Hematopoietic multipotent progenitor cell treated with erythropoietin and hydrocortisone succinate and interleukin-3 and kit ligand, for 17 days (in vitro differentiated cells): ENCODE results near the gene SH3TC2.
A peak's percentile ranks its signal among the peaks of the same experiment; 100 is the strongest.

ENCODE experiments used
- DNase-seq: peaks from one replicate; pipeline ENCODE4 v3.0.0-alpha.2; 2015; ENCODE audit warnings: low spot score

SH3TC2 gene

DNA sequence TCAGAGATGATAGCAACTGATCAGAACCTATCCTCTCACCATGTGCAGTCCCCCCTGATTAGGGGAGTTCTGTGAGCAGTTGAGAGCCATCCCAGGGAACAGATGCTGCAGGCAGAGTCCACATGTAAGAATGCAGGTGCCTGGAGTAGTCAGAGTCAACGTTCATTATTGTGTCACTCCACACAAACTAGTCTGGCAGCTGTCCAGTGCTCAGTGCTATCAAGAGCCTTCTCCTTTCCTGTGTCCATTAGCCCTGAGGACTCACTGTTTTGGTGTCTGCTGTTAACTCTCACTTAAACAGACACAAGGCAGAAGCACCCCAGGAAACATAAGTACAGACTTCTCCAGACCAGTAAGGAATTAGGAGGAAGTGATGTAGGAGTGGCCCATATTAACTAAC lies 2.5 kb downstream of the SH3TC2 start:
- peak; percentile 68 for DNase-seq

DNA sequence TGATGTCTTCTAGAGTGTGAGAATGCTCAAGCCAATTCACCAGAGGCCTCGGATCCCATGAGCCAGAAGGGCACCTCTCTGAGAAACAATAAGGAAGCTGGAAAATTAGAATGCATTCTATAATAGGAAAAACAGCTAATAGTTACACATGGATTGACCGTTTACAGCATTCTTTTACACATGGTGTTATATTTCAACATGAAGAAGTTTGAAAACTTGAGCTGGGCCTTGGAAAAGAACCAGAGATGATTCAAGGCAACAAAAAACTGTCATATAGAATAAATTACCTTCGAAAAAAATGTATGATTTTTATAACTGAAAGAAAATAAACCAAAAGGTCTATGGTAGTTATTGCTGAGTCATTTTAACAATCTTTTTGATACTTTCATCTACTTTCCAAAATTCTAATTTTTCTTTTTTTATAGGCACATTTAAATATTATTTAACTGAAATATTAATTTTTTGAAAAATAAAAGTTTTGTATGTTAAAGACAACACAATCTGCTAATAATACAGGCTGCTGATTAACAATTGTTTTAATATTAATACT lies 6.2 kb downstream of the SH3TC2 start:
- no peak for DNase-seq

DNA sequence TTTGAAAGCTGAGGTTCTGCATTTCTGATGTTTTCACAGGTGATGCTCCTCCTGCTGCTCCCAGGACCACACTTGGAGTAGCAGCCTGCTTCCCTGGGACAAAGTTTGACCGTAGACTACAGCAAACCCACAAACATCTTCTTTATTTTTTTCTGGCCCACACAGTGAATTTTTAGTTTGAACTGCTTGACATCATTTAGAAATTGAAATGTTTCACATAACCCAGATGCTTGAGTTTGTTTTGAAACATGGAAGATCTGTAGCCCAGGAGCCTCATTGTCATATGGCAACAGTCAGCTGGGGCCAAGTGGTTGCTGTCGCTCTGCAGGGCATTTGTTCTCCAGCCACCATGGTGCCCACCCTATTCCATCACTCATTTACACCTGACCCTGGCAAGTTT lies 8.4 kb downstream of the SH3TC2 start:
- no peak for DNase-seq

DNA sequence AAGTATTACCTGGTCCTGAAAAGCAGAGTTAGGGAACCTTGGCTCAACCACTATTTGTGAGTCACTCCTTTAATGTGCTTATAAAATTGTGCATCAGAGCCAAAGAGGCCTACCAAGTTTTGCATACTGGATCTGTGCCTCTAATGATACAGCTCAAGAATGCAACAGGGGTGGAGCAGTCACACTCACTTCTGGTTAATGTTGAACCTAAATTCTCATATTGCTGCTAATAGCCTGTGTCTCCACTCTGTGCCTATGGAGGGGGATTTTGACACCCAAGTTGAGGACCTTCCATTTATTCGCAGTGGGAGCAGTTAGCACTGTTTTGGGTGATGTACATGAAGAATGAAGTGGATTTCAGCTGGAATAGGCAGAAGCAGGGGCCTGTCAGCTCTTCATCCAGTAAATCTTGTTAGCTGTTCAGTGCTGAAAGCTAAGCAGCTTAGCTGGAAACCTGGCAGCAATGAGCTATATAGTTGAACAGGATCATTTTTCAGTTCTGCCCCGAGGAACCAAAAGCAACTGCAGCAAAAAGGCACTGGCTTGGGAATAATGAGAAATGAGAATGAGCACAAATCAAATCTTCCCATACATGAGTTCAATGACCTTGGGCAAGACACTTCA lies 9.7 kb downstream of the SH3TC2 start:
- no peak for DNase-seq

DNA sequence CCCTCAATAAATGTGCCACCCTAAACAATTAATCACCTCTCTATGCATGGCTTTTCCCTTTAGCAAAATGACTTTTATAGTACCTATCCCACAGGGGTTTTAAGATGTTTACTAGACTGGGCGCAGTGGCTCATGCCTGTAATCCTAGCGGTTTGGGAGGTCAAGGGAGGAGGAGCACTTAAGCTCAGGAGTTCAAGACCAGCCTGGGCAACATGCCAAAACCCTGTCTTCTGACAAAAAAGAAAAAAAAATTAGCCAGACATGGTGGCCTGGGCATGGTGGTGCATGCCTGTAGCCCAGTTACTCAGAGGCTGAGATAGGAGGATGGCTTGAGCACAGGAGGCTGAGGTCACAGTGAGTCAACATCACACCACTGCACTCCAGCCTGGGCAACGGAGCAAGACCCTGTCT lies 13.5 kb downstream of the SH3TC2 start:
- DNase-seq = peak; percentile 23

DNA sequence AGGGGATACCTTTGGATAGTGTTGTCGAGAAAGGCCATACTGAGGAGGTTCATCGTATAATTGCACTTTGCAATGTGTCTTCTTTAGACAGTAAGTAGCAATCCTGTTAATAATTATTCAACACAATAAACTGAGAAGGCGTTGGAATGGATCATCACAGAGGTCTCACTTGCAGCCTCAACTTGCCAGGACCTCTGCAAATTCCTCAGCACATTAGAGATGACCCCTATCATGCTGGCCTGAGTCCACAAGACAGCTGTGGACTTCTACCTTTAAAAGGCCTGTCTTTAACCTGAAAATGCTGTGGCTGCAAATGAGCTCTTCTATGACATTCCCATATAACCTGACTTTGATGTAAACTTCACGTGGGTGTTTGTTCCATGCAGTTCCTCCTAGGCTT lies 14.1 kb downstream of the SH3TC2 start:
- no peak for DNase-seq

DNA sequence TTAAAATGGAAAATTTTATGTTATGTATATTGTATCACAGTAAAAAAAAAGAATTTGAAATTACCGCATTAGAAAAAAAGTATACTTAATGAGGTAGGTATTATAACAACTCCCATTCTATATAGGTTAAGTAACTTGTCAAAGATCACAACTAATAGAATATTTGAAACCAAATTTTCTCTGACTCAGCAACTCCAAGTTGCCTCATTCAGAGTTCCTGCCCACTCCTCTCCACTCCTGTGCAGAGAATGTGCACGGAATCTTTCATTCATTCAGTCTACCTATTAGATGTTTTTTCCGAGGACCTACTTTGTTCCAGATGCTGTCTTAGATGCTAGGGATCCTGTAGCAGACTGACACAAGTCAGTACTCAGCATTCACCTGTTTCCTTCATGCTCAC lies 15.4 kb downstream of the SH3TC2 start:
- no peak for DNase-seq

DNA sequence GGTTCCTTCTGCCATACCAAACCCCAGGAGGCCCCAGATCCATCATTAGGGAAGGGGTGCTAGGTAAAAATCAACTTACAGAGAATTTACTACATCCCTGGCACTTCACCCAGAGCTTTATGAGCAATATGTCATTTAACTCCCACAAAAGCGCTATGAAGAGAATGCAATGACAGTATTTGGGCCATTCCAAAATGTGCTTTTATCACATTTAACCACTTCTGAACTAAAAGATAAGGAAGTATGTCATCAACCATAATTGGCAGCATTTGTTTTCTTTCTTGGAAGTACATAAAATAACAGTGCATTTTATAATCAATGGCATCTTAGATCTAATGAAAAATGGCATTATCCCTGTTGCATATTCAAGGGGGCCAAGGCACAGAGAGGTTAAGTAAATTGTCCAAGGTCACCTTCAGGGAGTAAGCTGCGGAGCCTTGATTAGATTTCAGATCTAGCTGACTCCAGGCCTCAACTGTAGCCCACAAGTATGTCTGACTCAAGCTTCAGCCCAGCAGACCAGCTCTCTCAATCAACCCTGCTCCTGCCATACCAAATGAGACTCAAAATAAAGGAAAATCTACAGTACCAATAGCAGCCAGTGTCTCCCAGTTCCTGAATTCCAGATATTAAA lies 16.5 kb downstream of the SH3TC2 start:
- DNase-seq = peak; percentile 26

DNA sequence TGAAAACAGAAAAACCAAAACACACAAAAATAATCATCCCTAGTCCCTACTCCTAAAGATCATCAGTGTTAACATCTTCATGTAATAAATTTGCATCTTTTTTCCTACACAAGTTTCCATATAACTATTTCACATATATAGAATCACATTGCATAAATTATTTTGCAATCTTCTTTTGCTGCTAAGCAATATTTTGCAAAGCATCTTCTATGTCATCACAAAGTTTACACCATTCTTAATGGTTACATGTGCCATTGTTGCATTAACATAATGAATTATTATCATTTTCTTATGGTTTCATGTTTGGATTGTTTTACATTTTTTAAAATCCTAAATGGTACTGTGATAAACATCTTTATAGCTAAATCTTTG lies 17.8 kb downstream of the SH3TC2 start:
- DNase-seq = no peak

DNA sequence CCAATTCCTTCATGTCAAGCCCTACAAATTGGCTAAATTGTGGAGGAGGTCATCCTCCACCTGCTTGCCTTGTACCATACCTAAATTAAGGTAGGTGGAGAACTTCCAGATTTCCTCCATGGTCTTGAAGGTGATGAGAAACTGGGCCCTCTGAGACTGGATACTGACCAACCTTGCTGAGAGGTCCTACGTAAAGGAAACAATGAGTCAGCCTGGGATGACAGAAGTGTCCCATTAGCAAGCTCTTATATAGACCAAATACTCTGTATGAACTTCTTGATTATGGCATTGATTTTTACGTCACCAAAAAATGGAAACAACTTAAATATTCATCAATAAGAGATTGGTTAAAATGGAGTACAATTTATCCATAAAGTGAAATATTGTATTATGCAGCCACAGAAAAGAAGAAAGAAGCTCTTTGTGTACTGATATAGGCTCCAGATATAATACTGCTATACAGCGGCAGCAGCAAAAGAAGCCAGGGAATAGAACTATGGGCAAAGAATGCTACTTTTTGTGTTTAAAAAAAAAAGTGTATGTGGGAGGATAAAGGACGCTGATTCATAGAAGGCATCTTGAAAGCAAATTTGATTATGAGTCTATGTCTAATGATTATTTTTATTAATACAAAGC lies 18.3 kb downstream of the SH3TC2 start:
- no peak for DNase-seq

DNA sequence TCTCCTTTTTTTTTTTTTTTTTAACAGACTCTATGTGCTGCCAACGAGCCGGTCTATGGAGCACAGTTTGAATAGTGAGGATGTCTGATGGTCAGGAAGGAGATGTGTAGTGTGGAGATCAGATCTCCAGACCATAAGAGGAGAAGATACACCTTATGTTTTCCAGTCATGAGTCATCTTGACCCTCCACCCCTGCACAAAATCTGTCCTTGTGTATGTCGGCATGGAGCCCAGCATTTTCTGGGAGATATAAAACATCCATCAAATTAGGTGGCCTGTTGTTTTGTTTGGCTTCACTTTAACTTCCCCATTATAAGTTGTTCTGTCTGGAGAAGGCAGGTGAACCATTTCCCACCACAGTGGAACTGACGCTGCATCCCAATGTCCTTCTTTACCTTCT lies 19.2 kb downstream of the SH3TC2 start:
- DNase-seq = no peak

DNA sequence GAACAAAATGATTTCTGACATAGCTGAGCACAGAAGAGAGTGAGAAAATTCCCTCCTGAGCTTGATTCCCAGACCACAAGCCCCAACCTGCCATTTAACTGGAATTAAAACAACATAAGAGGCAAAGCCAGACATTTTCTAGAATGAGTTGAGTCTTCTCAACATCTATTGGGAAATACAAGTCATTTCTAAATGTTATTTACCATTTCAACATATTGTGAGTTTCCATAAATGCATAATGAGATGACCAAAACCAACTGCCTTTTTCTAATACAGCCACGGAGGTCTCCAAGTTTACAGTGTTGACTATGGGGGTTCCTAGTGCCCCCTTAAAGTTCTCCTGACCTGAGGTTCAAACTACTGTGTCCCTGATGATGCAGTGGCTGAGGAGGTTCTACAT lies 20.0 kb downstream of the SH3TC2 start:
- no peak for DNase-seq

DNA sequence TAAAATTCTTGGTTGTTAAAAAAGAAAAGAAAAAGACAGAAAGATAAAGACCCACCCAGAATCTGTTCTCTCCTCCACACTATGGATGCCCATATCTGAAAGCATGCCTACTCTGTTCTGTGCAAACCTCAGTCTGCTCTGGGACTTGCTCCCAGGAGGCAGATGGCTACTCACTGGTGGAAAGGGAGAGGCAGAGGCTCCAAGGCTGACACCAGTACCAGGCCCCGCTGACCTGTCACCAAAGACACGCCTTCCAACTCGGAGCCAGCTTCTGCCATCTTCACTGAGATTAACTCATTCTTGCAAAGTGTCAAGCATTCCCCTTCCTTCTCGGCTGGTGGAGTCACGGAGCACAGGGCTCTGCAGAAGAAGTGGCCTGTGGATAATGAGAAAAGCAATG lies 21.6 kb downstream of the SH3TC2 start:
- no peak for DNase-seq

DNA sequence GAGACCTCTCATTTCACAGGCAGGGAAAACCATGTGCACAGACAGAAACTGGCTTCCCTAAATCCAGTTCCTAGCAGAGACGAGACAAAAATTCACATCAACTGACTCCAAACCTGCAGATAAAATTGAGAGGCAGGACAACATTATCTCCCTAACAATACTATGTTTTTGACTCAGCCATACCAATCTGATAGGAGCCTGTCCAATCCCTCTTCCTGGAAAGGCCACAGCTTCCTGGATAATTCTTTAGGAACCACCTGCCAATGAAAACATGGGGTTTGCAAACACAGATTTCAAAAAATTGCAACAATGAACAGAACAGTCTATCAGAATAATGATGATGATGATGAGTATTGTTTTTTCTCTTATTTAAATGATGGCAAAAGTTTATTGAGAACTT lies 22.4 kb downstream of the SH3TC2 start:
- DNase-seq = no peak

DNA sequence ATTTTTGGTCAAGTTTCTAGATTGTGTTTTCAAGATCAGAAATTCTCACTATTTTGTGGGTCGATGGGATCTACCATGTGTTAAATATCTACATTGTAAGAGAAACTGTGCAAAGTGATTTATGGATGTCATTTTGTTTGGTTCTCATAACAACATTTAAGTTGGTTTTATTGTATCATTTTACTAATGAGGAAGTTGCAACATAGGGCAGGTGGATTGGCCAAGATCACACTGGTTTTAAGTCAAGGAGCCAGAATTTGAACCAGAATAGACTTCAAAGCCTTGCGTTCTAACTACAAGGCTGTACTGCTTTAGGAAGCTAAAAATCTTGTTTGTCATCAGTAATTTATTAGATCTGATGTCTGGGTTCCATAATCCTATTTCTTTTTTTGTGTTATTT lies 23.4 kb downstream of the SH3TC2 start:
- DNase-seq = no peak

DNA sequence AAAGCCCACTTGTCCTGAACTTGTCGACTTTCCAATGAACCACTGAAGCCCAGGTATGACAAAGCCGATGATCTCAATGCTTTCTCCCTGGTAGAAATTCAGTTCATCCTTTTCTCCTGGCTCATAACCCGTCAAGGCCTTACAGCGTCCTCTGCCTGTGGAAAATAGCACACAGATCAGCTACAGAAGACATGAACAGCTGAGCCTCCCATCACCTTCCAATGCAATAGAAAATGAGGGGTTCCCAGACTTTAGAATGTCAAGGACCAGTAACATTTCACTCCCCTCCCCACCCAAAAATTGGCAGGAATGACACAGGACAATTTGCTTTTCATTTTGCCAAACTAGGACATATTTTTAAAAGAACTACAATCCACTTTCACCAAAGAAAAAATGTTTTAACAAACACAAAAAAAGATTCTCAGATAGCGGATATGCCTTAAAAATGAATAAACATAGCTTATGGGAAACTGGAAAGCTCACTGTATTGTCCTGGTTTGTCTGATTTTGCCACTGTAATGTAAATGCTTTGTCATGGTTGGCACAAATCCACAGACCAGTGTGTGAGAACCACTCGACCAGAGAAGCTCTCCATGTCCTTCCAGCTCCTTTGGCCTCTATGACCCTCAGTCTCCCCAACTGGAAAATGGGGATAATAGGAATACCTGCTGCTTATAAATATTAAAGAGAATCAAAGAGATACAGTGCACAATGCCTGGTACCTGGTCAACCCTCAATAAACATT lies 24.4 kb downstream of the SH3TC2 start:
- DNase-seq = no peak

DNA sequence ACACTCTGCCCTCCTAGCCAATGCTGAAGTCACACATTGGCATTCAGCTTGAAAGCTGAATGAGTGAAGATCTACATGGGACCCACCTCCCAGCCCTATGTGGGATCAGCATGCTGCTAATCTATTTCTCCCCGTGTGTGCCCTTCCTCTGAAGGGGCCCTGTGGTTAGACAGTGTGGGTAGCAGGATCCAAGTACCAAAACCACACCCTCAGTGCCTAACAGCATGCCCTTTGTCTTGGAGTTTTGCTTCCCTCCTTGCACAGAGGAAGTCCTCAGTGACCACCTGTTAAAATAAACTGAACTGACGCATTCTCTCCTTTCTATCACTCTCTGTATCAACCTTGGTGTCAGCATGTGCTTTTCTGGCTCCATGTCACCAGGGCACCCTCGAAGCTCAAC lies 25.0 kb downstream of the SH3TC2 start:
- DNase-seq = no peak

DNA sequence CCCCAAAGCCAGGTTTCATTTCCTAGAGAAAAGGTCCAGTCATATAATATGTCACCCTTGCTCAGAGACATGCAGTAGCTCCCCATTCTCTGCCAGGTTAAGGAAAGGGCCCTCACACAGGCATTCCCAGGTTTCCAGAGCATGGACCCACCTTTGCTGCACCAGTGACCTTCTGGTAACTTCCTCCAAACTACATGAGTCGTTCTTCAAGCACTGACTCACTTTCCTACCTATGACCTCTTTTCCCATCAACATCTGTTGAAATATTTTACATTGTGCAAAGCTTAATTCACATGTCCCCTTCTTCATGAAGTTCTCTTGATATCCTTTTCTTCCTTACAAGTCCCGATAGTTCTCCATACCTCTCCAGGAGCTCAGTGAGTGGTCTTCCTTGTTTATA lies 25.9 kb downstream of the SH3TC2 start:
- DNase-seq = no peak

DNA sequence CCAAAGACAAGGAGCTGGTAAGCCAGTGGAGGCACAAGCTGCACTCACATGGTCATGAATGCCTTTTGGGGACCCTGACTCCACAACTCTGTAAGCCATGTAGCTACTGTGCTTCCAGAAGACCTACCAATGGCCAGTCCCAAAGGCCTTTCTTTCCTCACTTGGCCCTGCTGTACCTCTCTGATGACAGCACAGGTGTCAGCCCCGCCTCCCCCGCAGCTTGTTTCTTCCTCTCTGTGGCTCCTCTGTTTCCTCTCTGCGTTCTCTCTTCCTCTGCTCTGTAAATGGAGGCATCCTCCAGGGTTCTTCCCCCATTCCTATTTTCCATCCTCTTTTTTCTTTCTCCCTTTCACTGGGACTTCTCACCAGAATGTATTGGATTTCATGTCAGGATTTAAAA lies 26.7 kb downstream of the SH3TC2 start:
- no peak for DNase-seq

DNA sequence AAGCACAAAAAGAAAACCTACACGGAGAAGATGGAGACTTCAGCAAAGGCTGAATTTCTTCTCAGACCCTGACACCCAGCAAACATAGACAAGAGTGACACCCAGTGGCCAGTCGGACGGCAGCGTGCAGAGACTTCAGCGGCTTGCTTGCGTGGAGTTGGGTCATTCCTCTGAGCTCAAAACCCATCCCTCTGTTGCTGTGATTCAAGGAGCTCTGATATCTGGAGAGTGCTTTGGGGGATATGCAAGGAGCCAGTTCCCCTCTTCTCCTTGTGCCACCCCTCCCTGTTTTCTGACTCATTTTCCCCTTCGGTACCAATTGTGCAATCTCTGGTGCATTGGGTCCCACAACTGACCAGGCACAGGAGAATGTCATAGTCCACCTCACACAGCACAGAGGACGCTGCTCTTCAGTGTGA lies 27.5 kb downstream of the SH3TC2 start:
- DNase-seq = peak; percentile 62

DNA sequence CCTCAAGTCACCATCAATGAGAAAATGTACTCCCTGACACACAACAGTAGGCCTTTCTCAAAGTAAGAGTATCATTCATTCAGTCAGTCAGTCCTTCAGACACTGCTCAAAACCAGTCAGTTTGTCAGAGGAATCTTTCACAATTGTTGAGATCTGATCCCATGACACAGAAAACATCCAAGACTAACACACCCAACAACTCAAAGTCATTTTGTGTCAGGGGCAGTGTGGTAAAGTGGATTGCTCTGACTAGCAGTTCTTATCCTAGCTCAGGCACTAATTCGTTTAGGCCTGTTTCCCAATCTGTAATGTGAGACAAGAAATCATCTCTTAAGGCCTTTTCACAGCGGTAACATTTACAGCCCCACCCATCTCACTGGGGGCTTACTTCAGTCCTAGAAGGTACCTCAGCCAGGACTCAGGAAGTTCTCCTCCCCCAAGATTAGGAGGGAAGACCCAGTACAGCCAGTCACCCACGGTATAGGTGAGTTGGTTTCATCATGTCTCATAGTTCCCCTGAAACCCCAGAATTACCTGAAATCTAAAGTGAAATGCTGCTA lies 31.9 kb downstream of the SH3TC2 start:
- DNase-seq = no peak

DNA sequence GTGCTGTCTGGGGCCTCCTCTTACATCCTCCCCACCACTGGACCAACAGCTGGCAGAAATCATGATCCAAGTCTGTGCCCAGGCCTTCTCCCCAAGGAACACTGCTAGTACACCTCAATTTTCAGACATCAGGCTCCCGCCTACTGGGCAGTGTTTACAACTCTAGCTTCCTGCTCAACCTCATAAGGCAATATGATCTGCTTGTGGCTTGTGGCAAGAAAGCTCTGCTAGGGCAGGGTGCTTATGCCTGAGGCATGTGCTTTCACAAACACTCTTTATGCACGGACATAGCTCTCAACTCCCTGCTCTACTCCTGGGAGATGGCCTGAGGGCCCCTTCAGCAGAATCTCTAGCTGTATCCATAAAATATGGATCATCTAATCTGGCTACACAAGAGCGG lies 32.5 kb downstream of the SH3TC2 start:
- no peak for DNase-seq

DNA sequence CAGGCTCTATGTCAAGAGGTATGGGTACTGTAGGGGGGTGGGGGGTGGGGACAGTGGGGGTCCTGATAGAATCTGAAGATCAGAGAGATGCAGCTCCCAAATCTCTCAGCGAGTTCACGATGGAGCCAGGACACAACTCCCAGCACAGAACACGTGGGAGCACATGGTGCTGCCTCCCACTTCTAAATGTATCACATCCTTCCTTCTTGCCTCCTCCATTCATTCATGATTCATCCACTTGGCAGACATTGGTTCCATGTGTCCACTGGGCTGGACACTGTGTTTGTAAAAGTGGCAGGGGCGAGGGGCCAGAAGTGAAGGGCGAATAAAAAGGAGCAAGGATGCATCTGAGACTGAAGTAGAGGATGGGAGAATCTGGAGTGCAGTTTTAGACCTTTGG lies 33.9 kb downstream of the SH3TC2 start:
- no peak for DNase-seq
